Neural cell (in vitro differentiated cells): ENCODE measurements around the gene GABPB1. TPM values are rescaled to one million over a fixed set of nuclear protein-coding genes. Genes with fewer than 3 reads are reported as not detected.

Experiments used
- H2AFZ ChIP-seq: fragments of 200-600, 300-800 bp; sonication (generic), shearing (Covaris generic); 2 replicates; pipeline ENCODE4 v1.6.0; 2014; ENCODE audit warnings: low read depth, mild to moderate bottlenecking, antibody characterized with exemption, low read length, moderate library complexity
- H3F3A ChIP-seq: fragments of 200-600 bp; shearing (Covaris generic); 2 replicates; pipeline ENCODE4 v1.6.1; 2016; ENCODE audit warnings: mild to moderate bottlenecking, moderate library complexity, mixed read lengths, antibody characterized with exemption, low read length; ENCODE audit not compliant: insufficient read depth, poor library complexity, severe bottlenecking
- H3K27ac ChIP-seq: fragments of 200-600, 300-800 bp; sonication (generic), shearing (Covaris generic); 2 replicates; pipeline ENCODE4 v1.5.1; 2014; ENCODE audit warnings: mild to moderate bottlenecking, low read length, moderate library complexity
- H3K27me3 ChIP-seq: fragments of 300-800, 200-600 bp; sonication (generic), shearing (Covaris generic); 2 replicates; pipeline ENCODE4 v1.6.0; 2014; ENCODE audit warnings: mild to moderate bottlenecking, low read depth, low read length, moderate library complexity; ENCODE audit not compliant: insufficient read depth
- H3K36me3 ChIP-seq: fragments of 300-800, 200-600 bp; sonication (generic), shearing (Covaris generic); 2 replicates; pipeline ENCODE4 v1.5.1; 2014; ENCODE audit warnings: mild to moderate bottlenecking, antibody characterized with exemption, low read length, moderate library complexity; ENCODE audit not compliant: insufficient read depth
- H3K4me2 ChIP-seq: fragments of 300-800, 200-600 bp; sonication (generic), shearing (Covaris generic); 2 replicates; pipeline ENCODE4 v1.6.0; 2014; ENCODE audit warnings: mild to moderate bottlenecking, low read length
- H3K4me3 ChIP-seq: fragments of 300-800, 200-600 bp; sonication (generic), shearing (Covaris generic); 2 replicates; pipeline ENCODE4 v1.5.1; 2014; ENCODE audit warnings: mild to moderate bottlenecking, low read length, moderate library complexity
- H3K79me2 ChIP-seq: fragments of 200-600 bp; shearing (Covaris generic); replicated peaks from 2 replicates; pipeline ENCODE4 v1.6.0; 2014; ENCODE audit warnings: mild to moderate bottlenecking, low read length, moderate library complexity; ENCODE audit not compliant: insufficient read depth
- H3K9ac ChIP-seq: fragments of 300-800, 200-600 bp; sonication (generic), shearing (Covaris generic); 2 replicates; pipeline ENCODE4 v1.6.1; 2016; ENCODE audit warnings: mild to moderate bottlenecking, low read length, mixed read lengths
- H3K9me2 ChIP-seq: fragments of 200-600 bp; shearing (Covaris generic); 2 replicates; pipeline ENCODE4 v1.6.1; 2016; ENCODE audit warnings: mild to moderate bottlenecking, low read length, mixed read lengths; ENCODE audit not compliant: insufficient read depth
- H3K9me3 ChIP-seq: fragments of 200-600, 300-800 bp; sonication (generic), shearing (Covaris generic); 2 replicates; pipeline ENCODE4 v1.6.1; 2016; ENCODE audit warnings: mild to moderate bottlenecking, mixed run types, low read length, moderate library complexity, mixed read lengths
- H4K20me1 ChIP-seq: fragments of 200-600 bp; shearing (Covaris generic); 2 replicates; pipeline ENCODE4 v1.6.1; 2016; ENCODE audit warnings: mild to moderate bottlenecking, mixed run types; ENCODE audit not compliant: insufficient read depth
- EP300 ChIP-seq: fragments of 450-650 bp; conservative IDR thresholded peaks from 2 replicates; pipeline ENCODE4 v1.6.1; 2014; ENCODE audit warnings: antibody characterized with exemption, mild to moderate bottlenecking, moderate library complexity; ENCODE audit not compliant: poor library complexity, severe bottlenecking
- EZH2 ChIP-seq: fragments of 200-600, 300-800 bp; shearing (Covaris generic), sonication (generic); IDR thresholded peaks from 2 replicates; pipeline ENCODE4 v1.6.1; 2014; ENCODE audit warnings: antibody characterized with exemption, low read length, borderline replicate concordance, mild to moderate bottlenecking; ENCODE audit not compliant: insufficient read depth, poor library complexity, severe bottlenecking
- MXI1 ChIP-seq: fragments of 450-650 bp; conservative IDR thresholded peaks from 2 replicates; pipeline ENCODE4 v1.6.1; 2014; ENCODE audit warnings: antibody characterized with exemption, mild to moderate bottlenecking; ENCODE audit not compliant: poor library complexity, severe bottlenecking
- POLR2AphosphoS5 ChIP-seq: IDR thresholded peaks from 2 replicates; pipeline ENCODE4 v1.6.1; 2012
- RAD21 ChIP-seq: fragments of 450-650 bp; conservative IDR thresholded peaks from 2 replicates; pipeline ENCODE4 v1.6.1; 2014; ENCODE audit warnings: antibody characterized with exemption, mild to moderate bottlenecking, moderate library complexity
- SMC3 ChIP-seq: fragments of 450-650 bp; conservative IDR thresholded peaks from 2 replicates; pipeline ENCODE4 v1.6.1; 2014; ENCODE audit warnings: antibody characterized with exemption, mild to moderate bottlenecking, moderate library complexity; ENCODE audit not compliant: poor library complexity
- TAF1 ChIP-seq: IDR thresholded peaks from 2 replicates; pipeline ENCODE4 v1.6.1; 2012; ENCODE audit warnings: low read depth
- polyA plus RNA-seq: library from polyadenylated mRNA; depleted of rRNA; stranded (reverse); fragments of >200 nt; gene quantifications from 2 replicates; pipeline ENCODE4 v1.2.3, GENCODE V29; 2014
- TF ChIP-seq, protein P1 (sequence below): fragments of 450-650 bp; IDR thresholded peaks from 2 replicates; pipeline ENCODE4 v1.5.1; 2014; ENCODE audit warnings: antibody characterized with exemption, mild to moderate bottlenecking, moderate library complexity; ENCODE audit not compliant: poor library complexity, severe bottlenecking
- TF ChIP-seq, protein P2 (sequence below): IDR thresholded peaks from 2 replicates; pipeline ENCODE4 v1.6.1; 2012; ENCODE audit warnings: borderline replicate concordance

The GABPB1 gene
- polyA plus RNA-seq, 1 donor from 2014 or later: 34.1 TPM

DNA sequence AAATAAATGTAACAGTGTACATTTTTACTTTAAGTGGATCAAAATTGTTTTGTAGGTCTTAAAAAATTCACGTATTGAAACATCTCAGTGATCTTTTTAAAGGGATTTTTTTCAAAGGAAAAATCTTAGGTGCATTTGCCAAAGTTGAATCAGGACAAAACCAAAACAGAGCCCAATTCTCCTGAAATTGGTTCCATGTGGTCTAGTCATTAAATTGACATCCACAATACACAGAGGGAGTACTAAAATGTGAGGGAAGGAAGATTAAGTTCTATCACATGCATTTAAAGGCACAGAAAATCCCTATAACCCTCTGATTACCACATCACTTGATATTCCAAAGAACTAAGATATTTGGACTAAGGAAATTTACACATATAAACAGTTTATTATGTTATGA, 50.2 kb downstream of the GABPB1 start:
- H3K9ac ChIP-seq: no peak overlapping the region
- no peak overlapping the region for H3K4me3 ChIP-seq
- no peaks in the 10 kb centered on the region for H3K9me2 ChIP-seq
- H4K20me1 ChIP-seq: no peaks in the 10 kb centered on the region
- no peaks in the 10 kb centered on the region for H3K79me2 ChIP-seq
- TF ChIP-seq RAD21 (no peak), EP300 (no peak), SMC3 (no peak), TAF1 (no peak), POLR2AphosphoS5 (no peak), EZH2 (no peak), MXI1 (no peak)
- TF ChIP-seq, protein P1, sequence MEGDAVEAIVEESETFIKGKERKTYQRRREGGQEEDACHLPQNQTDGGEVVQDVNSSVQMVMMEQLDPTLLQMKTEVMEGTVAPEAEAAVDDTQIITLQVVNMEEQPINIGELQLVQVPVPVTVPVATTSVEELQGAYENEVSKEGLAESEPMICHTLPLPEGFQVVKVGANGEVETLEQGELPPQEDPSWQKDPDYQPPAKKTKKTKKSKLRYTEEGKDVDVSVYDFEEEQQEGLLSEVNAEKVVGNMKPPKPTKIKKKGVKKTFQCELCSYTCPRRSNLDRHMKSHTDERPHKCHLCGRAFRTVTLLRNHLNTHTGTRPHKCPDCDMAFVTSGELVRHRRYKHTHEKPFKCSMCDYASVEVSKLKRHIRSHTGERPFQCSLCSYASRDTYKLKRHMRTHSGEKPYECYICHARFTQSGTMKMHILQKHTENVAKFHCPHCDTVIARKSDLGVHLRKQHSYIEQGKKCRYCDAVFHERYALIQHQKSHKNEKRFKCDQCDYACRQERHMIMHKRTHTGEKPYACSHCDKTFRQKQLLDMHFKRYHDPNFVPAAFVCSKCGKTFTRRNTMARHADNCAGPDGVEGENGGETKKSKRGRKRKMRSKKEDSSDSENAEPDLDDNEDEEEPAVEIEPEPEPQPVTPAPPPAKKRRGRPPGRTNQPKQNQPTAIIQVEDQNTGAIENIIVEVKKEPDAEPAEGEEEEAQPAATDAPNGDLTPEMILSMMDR: no peak
- TF ChIP-seq, protein P2, sequence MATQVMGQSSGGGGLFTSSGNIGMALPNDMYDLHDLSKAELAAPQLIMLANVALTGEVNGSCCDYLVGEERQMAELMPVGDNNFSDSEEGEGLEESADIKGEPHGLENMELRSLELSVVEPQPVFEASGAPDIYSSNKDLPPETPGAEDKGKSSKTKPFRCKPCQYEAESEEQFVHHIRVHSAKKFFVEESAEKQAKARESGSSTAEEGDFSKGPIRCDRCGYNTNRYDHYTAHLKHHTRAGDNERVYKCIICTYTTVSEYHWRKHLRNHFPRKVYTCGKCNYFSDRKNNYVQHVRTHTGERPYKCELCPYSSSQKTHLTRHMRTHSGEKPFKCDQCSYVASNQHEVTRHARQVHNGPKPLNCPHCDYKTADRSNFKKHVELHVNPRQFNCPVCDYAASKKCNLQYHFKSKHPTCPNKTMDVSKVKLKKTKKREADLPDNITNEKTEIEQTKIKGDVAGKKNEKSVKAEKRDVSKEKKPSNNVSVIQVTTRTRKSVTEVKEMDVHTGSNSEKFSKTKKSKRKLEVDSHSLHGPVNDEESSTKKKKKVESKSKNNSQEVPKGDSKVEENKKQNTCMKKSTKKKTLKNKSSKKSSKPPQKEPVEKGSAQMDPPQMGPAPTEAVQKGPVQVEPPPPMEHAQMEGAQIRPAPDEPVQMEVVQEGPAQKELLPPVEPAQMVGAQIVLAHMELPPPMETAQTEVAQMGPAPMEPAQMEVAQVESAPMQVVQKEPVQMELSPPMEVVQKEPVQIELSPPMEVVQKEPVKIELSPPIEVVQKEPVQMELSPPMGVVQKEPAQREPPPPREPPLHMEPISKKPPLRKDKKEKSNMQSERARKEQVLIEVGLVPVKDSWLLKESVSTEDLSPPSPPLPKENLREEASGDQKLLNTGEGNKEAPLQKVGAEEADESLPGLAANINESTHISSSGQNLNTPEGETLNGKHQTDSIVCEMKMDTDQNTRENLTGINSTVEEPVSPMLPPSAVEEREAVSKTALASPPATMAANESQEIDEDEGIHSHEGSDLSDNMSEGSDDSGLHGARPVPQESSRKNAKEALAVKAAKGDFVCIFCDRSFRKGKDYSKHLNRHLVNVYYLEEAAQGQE: no peak
- no peaks in the 10 kb centered on the region for H3K27me3 ChIP-seq
- no peaks in the 10 kb centered on the region for H3F3A ChIP-seq
- H3K9me3 ChIP-seq: peaks cover 7% of the 10 kb centered on the region
- no peak overlapping the region for H3K27ac ChIP-seq
- H2AFZ ChIP-seq: no peak overlapping the region
- no peaks in the 10 kb centered on the region for H3K36me3 ChIP-seq
- H3K4me2 ChIP-seq: no peak overlapping the region

DNA sequence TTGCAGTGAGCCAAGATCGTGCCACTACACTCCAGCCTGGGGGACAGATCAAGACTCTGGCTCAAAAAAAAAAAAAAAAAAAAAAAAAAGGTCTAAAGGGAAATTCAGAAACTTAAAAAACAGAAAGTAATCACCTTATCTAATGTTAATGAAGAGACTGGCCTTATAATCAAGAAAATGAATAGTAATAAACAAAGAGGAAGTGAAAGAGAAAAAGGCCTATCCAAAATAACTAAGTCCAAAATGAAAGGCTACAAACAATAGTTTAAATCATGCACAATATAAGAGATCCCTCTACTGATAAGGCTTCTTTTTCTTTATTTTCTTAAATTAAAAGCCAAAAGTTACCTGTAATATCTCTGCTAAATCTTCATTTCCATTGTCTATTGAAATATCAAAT, 52.4 kb downstream of the GABPB1 start:
- H3K9me3 ChIP-seq: peaks cover 7% of the 10 kb centered on the region
- no peaks in the 10 kb centered on the region for H4K20me1 ChIP-seq

More for the DNA sequence above, 52.4 kb downstream of the GABPB1 start:
- no peak for TF ChIP-seq SMC3
- no peak for TF ChIP-seq MXI1
- TF ChIP-seq, protein P1: no peak
- TF ChIP-seq POLR2AphosphoS5: no peak
- no peak for TF ChIP-seq EZH2
- TF ChIP-seq TAF1: no peak
- TF ChIP-seq RAD21: no peak
- TF ChIP-seq, protein P2: no peak
- TF ChIP-seq EP300: no peak
- no peaks in the 10 kb centered on the region for H3K27me3 ChIP-seq
- no peak overlapping the region for H3K4me2 ChIP-seq
- no peaks in the 10 kb centered on the region for H3F3A ChIP-seq
- no peak overlapping the region for H3K27ac ChIP-seq
- H2AFZ ChIP-seq: no peak overlapping the region
- no peak overlapping the region for H3K4me3 ChIP-seq
- no peaks in the 10 kb centered on the region for H3K79me2 ChIP-seq
- no peaks in the 10 kb centered on the region for H3K9me2 ChIP-seq
- H3K36me3 ChIP-seq: no peaks in the 10 kb centered on the region
- no peak overlapping the region for H3K9ac ChIP-seq
